Right renal pelvis (tissue), 4 donors: ENCODE data around the gene HLA-DOB. TPM values are rescaled to one million over a fixed set of nuclear protein-coding genes. Genes with fewer than 3 reads are reported as not detected.
"Not testable (repeated sequence)": the region's sequence is repeated elsewhere in the genome, so short reads cannot be mapped to it uniquely, and the experiment has no call there.

Experiments used
- DNase-seq, 4 donors: peaks; one replicate each; pipeline ENCODE4 v3.0.0-alpha.2; 2013; ENCODE audit warnings: low read depth in 4 of 4, low spot score in 3 of 4, missing footprints in 1 of 4
- polyA plus RNA-seq, 4 donors: library from polyadenylated mRNA; unstranded; fragments of 120-200 nt; gene quantifications; one replicate each; pipeline ENCODE4 v1.2.1, GENCODE V29; 2013; ENCODE audit not compliant: insufficient read length in 4 of 4

Gene HLA-DOB
- polyA plus RNA-seq, 4 donors: 0.13 to 0.19 (median 0.15) TPM; not detected in 1

DNA sequence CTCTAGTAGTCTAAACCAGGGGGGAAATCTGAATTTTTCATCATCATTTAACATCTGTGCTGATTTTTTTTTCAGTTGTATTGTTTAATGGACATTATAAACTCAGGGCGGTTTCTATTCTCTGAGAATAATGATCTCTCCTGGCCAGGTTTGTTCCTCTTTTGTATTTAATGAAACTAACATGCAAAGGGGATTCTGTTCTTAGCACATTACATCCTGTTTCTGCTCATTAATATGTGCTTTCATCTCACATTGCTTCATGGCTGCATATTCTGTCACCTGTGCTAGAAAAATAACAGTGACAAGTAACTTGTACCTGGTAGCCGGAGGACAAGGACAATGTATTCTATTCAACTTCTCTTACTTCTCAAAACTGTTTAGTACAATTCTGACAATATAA, 806 bp downstream of the HLA-DOB start:
- DNase-seq: no peak

DNA sequence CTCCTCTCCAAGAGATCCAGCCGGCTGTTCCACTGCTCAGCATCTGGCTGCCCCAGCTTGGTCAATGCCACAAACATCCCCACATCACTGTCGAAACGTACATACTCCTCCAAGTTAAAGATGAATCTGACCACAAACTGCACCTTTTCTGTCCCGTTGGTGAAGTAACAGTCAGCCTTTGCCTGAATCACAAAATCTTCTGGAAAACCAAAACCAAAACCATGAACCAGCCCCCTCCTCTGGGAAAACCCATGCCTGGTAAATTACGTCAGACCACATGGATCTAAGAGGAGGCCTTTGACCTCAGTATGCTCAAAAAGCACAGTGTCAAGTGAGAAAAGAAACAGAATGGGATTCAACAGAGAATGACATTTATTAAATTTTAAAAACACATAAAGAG, 1.7 kb downstream of the HLA-DOB start:
- DNase-seq: no peak

DNA sequence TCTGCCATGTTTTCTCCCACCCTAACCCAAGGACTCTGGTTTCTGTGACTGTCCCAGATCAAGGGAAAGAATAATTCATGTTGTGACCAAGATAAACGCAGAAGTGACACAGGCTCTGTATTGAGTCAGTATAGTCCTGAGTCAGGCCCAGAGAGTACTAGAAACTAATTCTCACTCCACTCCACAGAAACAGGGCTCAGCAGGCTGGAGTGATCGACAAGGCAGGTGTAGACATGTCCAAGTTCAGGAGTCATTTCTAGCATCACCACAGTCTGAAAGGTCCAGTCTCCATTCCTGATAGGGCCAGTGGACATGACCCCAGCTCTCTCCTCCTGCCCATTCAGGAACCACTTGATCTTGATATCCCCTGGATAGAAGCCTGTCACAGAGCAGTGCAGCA, 2.7 kb downstream of the HLA-DOB start:
- DNase-seq: no peak

DNA sequence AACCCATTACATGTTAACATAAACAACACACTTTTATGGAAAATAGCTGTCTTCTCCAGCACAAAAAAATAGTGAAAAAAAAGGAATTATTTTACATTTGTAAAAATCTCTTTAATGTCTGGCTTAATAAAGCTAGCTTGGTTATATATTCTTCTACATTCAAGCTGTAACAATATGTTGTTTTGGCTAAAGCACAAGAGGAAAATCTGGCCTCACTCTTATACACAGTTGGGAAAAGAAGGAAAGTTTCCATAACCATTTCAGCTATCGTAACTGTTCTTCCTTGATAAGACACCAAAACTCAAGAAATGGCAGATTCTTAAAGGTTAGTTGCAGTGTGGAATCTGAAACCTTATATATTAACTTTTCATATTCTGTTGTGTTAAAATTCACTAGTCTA, 7.6 kb downstream of the HLA-DOB start:
- no peak for DNase-seq

DNA sequence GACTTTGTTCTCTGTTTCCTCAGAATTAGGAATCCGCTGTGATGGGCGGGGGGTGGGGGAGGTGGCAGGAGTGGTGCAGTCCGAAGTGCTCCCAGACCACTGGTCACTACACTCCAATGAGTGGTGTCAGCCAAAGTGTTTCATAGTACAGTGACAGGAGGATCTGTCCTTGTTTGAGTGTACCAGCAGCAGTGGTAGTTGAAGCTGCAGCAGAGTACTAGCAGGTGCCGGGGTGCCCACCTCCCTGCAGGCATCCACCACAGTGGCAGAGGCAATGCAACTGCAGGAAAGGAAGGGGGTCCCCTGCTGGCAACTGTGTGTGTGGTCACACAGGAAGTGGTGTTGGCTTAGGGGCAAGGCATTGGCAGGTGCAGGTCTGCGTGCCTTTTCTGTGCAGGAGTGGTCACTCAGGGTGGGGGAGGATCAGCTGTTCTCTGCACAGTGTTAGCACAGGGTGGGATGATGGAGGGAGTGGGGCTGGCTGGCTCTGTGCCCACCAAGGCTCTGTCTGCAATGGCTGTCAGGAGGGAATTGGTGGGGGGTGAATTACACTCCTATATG, 9.7 kb downstream of the HLA-DOB start:
- DNase-seq: no peak

DNA sequence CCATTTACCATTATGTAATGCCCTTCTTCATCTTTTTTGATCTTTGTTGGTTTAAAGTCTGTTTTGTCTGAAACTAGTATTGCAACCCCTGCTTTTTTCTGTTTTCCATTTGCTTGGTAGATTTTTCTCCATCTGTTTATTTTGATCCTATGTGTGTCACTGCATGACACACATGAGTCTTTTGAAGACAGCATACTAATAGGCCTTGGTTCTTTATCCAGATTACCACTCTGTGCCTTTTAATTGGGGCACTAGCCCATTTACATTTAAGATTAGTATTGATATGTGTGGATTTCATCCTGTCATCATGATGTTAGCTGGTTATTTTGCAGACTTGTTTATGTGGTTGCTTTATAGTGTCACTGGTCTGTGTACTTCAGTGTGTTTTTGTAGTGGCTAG, 11.4 kb downstream of the HLA-DOB start:
- not testable (repeated sequence) for DNase-seq

DNA sequence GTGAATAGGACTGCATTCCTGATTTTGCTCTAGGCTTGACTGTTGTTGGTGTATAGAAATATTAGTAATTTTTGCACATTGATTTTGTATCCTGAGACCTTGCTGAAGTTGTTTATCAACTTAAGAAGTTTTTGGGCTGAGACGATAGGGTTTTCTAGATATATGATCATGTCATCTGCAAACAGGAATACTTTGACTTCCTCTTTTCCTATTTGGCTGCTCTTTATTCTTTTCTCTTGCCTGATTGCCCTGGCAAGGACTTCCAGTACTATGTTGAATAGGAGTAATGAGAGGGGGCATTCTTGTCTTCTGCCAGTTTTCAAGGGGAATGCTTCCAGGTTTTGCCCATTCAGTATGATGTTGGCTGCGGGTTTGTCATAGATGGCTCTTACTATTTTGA, 13.4 kb downstream of the HLA-DOB start:
- no peak for DNase-seq

DNA sequence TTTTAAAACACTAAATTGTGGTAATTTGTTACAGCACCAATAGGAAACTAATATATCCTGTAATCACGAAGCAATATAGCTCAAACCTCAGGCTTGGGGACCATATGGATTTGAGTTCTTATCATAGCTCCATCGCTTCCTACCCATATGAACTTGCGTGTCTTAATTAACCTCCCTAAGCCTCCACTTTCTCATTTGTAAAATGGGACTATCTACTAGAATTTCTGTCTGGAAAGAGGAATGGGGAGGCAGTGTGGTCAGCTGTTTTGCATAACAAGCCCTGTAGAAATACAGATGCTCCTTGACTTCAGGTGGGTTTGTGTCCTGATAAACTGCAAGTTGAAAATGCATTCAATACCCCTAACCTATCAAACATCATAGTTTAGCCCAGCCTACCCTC, 17.1 kb downstream of the HLA-DOB start:
- no peak for DNase-seq

DNA sequence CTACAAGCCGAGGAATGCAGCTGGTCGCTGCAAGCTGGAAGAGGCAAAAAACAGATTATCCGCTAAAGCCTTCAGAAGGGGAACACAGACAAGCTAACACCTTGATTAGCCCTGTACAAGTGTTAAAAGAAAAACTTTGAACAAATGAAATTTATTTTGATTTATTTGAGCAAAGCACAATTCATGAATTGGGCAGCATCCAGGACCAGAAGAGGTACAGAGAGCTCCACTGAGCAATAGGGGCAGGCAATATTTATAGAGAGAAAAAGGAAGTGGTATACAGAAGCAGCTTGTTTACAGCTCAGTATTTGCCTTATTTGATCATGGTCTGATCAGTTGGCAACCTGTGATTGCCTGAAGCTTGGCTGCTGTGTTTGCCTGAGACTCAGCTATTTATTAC, 17.6 kb downstream of the HLA-DOB start:
- no peak for DNase-seq

DNA sequence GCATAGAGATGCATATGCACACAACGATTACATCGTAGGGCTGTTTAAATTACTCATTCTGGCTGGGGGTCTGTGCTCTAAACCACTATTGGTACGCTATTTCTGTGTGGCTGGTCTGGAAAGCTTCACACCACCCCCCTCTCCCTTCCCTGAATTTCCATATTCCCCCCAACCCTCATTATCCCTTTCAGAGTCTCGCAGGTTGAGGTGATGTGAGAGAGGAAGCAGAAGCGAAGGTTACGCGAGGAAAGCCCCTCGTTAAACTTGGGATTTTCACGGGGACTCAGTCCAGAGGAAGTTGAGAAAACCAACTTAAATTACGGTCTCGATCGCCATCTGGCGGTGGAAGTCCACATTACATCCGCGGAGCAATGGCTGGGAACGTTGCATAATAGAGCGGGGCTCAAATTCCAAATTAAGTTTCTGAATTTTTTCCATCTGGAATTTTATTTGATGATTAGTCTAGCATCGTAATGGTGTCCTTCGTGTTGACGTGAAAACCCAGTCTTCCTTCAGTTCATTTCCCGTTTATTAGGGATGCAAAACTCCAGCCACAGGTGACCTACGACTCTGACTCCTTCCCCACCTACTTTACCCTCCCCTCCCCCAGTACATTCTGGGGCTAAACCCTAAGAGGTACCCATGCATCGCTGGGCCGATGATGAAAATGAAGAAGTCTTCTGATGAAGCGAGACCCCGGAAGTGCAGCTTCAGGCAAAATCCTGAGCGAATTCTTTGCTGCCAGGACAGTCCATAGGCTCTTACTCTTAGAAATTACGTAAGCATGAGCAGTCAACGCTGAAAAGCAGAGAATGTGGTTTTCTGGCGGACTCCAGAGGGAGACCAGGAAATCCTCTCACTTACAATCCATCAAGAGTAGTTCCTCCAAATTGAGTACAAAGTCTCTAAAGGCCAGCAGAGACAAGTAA, 19.7 kb downstream of the HLA-DOB start:
- peak; percentile 45 to 65 (median 58) for DNase-seq

DNA sequence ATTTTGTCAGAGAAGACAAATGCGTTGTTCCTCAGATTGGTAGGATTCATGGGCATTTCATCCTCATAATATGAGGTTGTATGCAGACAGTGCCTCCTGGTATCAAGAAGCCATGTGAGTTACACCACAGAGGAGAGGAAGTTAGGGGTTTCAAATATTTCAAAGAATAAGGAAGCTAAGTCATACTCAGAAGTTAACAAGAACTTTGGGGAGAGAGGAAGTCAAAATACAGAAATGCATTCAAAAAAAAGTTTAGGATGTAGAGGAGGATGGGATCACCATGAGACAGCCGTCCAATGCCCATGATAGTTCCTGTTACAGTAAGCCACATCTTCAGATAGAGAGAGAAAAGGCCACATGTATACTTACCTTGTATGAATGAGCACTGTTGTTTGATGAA, 22.3 kb downstream of the HLA-DOB start:
- DNase-seq: no peak

DNA sequence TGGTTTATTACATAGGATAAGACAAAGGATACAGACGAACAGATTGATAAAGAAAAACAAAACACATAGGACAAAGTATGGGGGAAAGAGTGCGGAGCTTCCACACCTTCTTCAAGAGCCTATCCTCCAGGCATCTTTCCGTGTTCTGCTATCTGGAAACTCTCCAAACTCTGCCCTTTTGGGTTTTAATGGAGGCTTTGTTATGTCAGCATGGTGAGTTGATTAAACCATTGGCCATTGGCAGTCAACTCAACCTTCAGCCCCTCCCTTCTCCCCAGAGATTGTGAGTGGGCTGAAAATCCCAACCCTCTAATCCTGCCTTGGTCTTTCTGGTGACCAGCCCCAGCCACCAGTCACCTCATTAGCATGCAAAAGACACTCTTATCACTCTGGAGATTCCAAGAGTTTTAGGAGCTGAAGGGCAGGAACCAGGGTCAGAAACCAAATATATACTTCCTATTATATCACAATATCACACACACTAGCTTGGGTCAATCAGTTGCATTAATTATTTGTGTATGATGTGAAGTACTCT, 23.8 kb downstream of the HLA-DOB start:
- no peak for DNase-seq

DNA sequence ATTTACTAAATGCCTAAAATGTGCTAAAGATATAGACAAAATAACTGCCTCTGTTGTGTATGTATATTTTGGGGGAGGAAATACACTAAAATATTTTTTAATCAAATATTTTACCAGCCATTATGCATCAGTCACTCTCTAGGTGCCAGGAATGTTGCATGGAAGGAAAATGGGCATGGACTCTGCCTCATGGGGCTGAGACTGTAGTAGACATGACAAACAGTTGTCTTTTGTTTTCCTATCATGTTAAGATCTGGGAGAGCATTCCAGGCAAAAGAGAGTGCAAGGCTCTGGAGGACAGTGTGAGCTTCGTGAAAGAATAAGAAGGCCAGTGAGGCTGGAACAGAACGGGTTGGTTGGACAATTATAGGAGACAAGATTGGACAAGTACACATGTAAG, 26.5 kb downstream of the HLA-DOB start:
- DNase-seq: no peak

DNA sequence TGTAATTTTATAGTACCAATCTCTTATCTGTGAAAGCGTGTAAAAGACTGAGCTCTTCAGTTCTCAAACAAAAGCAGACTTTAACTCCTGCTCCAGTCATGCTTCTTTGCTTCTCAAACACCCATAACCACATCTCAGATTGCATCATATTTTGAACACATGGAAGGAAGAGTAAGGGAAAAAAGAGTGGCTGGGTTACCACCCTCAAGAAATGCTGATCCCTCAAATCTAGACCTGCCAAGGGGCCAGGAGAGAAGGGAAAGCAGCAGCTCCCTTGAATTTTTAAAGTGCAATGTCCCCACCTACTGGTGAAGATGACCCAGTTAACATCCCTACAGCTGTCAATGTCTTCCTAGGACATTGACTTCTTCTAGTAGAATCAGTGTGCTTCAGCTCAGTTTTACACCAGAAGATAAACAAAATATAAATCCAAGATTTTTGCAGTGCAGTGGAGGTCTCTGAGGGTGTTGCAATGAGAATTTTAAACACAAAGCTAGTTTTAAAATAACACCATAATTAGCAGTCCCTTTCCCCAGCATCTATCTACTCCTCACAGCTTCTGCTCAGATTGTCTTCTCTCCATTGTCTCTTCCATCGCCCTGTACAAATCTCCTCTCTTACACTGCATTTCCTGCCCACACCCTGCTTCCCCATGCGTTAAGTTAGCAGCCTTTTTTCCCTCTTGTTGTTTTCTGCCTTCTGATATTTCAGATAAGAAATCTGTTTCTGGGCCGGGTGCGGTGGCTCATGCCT, 30.8 kb downstream of the HLA-DOB start:
- peak; percentile 26 to 49 (median 36) for DNase-seq

DNA sequence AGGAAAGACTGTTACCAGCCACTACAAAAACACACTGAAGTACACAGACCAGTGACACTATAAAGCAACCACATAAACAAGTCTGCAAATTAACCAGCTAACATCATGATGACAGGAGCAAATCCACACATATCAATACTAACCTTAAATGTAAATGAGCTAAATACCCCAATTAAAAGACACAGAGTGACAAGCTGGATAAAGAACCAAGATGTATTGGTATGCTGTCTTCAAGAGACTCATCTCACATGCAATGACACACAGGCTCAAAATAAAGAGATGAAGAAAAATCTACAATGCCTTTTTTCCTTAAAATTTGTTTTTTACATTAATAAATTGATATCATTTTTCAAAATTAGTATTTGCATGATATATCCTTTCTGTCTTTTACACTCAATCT, 33.9 kb downstream of the HLA-DOB start:
- DNase-seq: not testable (repeated sequence)

DNA sequence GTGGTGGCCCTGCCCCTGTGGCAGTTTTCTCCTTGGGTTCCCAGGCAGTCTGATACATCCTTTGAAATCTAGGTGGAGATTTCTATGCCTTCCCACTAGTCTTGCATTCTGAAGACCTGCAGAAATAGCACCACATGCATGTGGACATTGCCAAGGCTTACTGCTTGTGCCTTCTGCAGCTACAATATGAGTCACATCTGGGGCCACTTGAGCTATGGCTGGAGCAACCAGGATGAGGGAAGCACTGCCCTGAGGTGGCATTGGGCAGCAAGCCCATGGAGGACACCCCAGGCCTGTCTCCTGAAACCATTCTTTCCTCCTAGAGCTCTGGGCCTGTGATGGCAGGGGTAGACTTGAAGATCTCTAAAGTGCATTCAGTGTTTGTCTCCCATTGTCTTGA, 37.8 kb downstream of the HLA-DOB start:
- DNase-seq: no peak

DNA sequence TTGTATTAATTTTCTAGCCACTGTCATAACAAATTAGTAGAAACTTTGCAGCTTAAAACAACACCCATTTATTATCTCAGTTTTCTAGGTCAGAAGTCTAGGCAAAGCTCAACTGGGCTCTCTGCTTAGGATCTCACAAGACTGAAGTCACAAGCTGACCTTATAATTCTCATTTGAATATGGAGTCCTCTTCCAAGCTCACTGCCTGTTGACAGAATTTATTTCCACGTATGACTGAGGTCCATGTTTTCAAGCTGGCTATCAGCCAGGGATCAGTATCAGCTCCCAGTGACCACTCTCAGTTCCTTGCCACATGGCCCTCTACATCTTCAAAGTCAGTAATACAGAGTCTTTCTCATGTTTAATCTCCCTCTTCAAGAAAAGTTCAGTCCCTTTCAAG, 41.7 kb downstream of the HLA-DOB start:
- DNase-seq: no peak

DNA sequence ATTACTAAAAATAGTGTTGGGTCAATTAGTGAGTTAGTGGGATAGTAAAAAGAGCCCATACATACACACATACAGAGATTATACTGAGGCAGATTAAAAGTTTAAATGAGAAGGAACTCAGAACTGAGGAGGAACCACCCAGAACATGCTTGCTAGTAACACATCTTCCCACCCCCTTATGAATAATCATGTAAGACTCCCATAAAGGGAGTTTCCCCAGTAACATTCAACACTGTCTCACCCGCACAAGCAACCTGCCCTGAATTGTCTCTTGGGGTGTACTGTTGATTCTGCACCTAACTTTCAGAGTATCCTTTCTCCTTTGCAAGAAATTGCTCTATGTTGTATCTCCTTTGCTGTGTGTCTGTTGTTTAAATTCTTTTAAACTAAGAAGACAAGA, 42.4 kb downstream of the HLA-DOB start:
- no peak for DNase-seq

DNA sequence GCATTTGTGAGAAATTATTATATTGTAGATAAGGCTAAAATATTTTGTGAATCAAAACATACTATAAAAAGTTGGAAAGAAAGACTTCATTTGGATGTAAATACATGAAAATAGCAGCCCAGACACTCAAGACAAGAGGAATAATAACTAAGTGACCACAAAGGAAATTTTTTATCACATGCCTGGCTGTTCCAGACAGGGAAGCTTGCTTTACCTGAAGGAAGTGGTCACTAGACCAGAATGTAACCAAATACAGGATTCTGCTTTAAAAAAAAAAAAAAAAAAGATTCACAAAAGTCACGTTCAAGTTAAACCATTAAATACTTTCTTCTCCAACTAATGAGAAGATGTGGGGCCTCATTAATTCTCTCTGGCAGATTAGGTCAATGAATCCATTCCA, 44.1 kb downstream of the HLA-DOB start:
- DNase-seq: no peak

DNA sequence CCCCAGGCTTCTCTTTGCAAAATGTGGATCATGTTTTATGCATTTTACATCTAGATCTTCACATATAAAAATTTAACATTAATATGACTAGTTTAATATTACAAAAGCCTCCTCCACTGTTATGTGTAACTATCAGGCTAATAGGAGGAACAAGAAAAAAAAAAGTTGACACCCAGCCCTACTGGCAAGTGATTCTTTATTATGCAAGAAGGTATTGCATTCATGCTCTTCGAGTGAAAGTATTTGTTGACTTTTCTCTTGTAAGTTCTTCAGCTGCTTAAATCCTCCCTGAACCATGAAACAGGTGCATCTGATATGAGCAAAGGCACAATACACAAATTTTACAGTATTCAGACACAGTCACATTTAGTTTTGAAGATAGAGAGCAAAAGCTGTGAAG, 52.8 kb downstream of the HLA-DOB start:
- no peak for DNase-seq

DNA sequence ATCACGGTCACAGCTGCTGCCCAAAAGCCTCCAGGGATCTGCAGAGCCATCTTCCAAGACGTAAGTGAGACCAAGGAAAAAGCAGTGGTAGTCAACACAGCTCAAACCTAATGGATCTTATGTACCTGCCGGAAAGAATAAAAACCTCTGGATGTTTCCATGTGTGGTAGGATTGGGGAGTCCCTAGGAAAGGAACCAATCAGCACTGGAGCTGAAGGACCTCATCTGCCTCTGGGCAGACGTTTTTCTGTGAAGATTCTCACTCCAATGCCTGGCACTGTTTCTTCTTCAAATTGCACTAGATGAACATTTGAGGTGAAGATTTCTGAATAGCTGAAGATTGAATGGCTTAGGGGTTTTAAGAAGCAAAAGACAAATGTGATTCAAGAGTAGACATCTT, 53.4 kb downstream of the HLA-DOB start, which contains the start of gene HLA-DQB2:
TSS of gene HLA-DQB2 (minus strand) at position 112 of the 400 bp plus-strand sequence. CDS start at position 50, 62 bp downstream.
- DNase-seq: no peak
